Sigmoid colon (tissue), 7 donors: ENCODE results near the gene PDE11A. TPM values are rescaled to one million over a fixed set of nuclear protein-coding genes. Genes with fewer than 3 reads are reported as not detected.
A peak's percentile ranks its signal among the peaks of the same experiment; 100 is the strongest.

ENCODE experiments used
- DNase-seq: peaks from one replicate; pipeline ENCODE4 v3.0.0-alpha.2; 2019
- H3K27ac ChIP-seq, 4 donors: fragments of 200-600 bp; sonication (generic); one replicate each; pipeline ENCODE4 v1.5.1; 2016 to 2019; ENCODE audit warnings: mild to moderate bottlenecking in 1 of 4
- H3K27me3 ChIP-seq, 3 donors: fragments of 200-600 bp; sonication (generic); one replicate each; pipeline ENCODE4 v1.5.1; 2019; ENCODE audit warnings: mild to moderate bottlenecking in 1 of 3
- H3K36me3 ChIP-seq, 4 donors: fragments of 200-600 bp; sonication (generic); one replicate each; pipeline ENCODE4 v1.5.1; 2016 to 2019
- H3K4me1 ChIP-seq, 4 donors: fragments of 200-600 bp; sonication (generic); one replicate each; pipeline ENCODE4 v1.5.1; 2017 to 2019
- H3K4me3 ChIP-seq, 4 donors: fragments of 200-600 bp; sonication (generic); one replicate each; pipeline ENCODE4 v1.5.1; 2017 to 2019; ENCODE audit warnings: mild to moderate bottlenecking in 2 of 4, moderate library complexity in 1 of 4
- H3K9me3 ChIP-seq, 4 donors: fragments of 200-600 bp in 3 of 4; sonication (generic) in 3 of 4; one replicate each; pipeline versions ENCODE4 v1.5.1 to v1.6.1; 2013 to 2019
- CTCF ChIP-seq, 4 experiments: fragments of 450-650 bp in 3 of 4; fragments of 200-600 bp in 1 of 4; IDR thresholded peaks; one replicate each; pipeline ENCODE4 v1.5.1; 2016 to 2019; ENCODE audit warnings: antibody characterized with exemption in 4 of 4, mild to moderate bottlenecking in 3 of 4, moderate library complexity in 2 of 4
- EP300 ChIP-seq, 4 donors: sonication (generic); formaldehyde crosslinking; IDR thresholded peaks; one replicate each; pipeline ENCODE4 v1.6.1; 2017; ENCODE audit warnings: antibody characterized with exemption in 4 of 4
- POLR2A ChIP-seq, 2 donors: fragments of 450-650 bp; IDR thresholded peaks; one replicate each; pipeline ENCODE4 v1.6.1; 2016; ENCODE audit warnings: antibody characterized with exemption in 2 of 2, mild to moderate bottlenecking in 2 of 2, moderate library complexity in 2 of 2
- POLR2AphosphoS5 ChIP-seq, 4 donors: sonication (generic); formaldehyde crosslinking; IDR thresholded peaks; one replicate each; pipeline ENCODE4 v1.6.1; 2017; ENCODE audit warnings: antibody characterized with exemption in 4 of 4
- WGBS, 2 donors: extraction: QIAGEN DNeasy Blood & Tissue Kit; methylation state at CpG; one replicate each; pipeline ENCODE4 v1.1.7; 2013; 5-methylcytosine and 5-hydroxymethylcytosine counted together
- intact Hi-C: fragments of 100-400 bp; cut with DNase I; formaldehyde crosslinking; loops from one replicate; pipeline ENCODE4 v1.15.1; 2023
- polyA plus RNA-seq, 3 donors: library from polyadenylated mRNA; stranded (reverse); fragments of 200-250 nt; gene quantifications; one replicate each; pipeline ENCODE4 v1.2.3, GENCODE V29; 2013
- total RNA-seq, 4 donors: library from RNA; depleted of rRNA; stranded (reverse); fragments of >200 nt; gene quantifications; one replicate each; pipeline ENCODE4 v1.1.0, GENCODE V29; 2016
- donor health status: healthy with polysubstance abuse.
- donor health status: Bipolar disorder and iron deficiency.
- donor health status: healthy.

PDE11A gene
- total and polyA plus RNA-seq, 7 donors: 0.57 to 16.8 (median 4.3) TPM; not detected in 2

- Histone ChIP-seq H3K4me1 (peaks cover 0 to 36% (median 14%) of the 10 kb centered on the region in 4 donors), H3K4me3 (no peak overlapping the region), H3K9me3 (peaks cover 0 to 2% (median 0%) of the 10 kb centered on the region in 4 donors), H3K36me3 (no peaks in the 10 kb centered on the region), H3K27ac (peak overlapping the region in 2 of 4 donors; percentile 26 to 48), H3K27me3 (no peaks in the 10 kb centered on the region)
- TF ChIP-seq POLR2A (IDR thresholded peaks at IDR 0.05) (no peak), CTCF (IDR thresholded peaks at IDR 0.05) (no peak), POLR2AphosphoS5 (IDR thresholded peaks at IDR 0.05) (no peak), EP300 (IDR thresholded peaks at IDR 0.05) (no peak)
- WGBS, 2 donors: 69 to 94% methylated on average over 4 of the region's 4 CpGs
- DNase-seq: no peak
- intact Hi-C loops: no loop called here
These were observed 255.3 kb downstream of the PDE11A start for GRCh38 chr2:177817300-177817699.

GRCh38 chr2:177816766-177817165 lies 255.8 kb downstream of the PDE11A start:
- peak overlapping the region in 2 of 4 donors; percentile 20 to 26 for H3K27ac ChIP-seq
- H3K36me3 ChIP-seq: no peaks in the 10 kb centered on the region
- DNase-seq: no peak
- TF ChIP-seq EP300 (IDR thresholded peaks at IDR 0.05): no peak
- no peak for TF ChIP-seq POLR2AphosphoS5 (IDR thresholded peaks at IDR 0.05)
- no peak for TF ChIP-seq POLR2A (IDR thresholded peaks at IDR 0.05)
- TF ChIP-seq CTCF (IDR thresholded peaks at IDR 0.05): no peak
- no peak overlapping the region for H3K4me3 ChIP-seq
- peaks cover 0 to 2% (median 0%) of the 10 kb centered on the region in 4 donors for H3K9me3 ChIP-seq
- no peaks in the 10 kb centered on the region for H3K27me3 ChIP-seq
- peaks cover 0 to 36% (median 14%) of the 10 kb centered on the region in 4 donors for H3K4me1 ChIP-seq
- intact Hi-C loops: no loop called here

- intact Hi-C loops: no loop called here
- Histone ChIP-seq H3K4me1 (peaks cover 0 to 13% (median 2%) of the 10 kb centered on the region in 4 donors), H3K27ac (no peak overlapping the region), H3K36me3 (no peaks in the 10 kb centered on the region), H3K27me3 (no peaks in the 10 kb centered on the region), H3K9me3 (peaks cover 0 to 2% (median 0%) of the 10 kb centered on the region in 4 donors), H3K4me3 (no peak overlapping the region)
- no peak for DNase-seq
- TF ChIP-seq POLR2AphosphoS5 (IDR thresholded peaks at IDR 0.05) (no peak), EP300 (IDR thresholded peaks at IDR 0.05) (no peak), CTCF (IDR thresholded peaks at IDR 0.05) (no peak), POLR2A (IDR thresholded peaks at IDR 0.05) (no peak)
- WGBS, 2 donors: 90 to 97% methylated on average over 2 of the region's 2 CpGs
These were observed 259.7 kb downstream of the PDE11A start for GRCh38 chr2:177812713-177813396.

- no peaks in the 10 kb centered on the region for H3K27me3 ChIP-seq
- DNase-seq: no peak
- no peak overlapping the region for H3K4me3 ChIP-seq
- no peak overlapping the region for H3K27ac ChIP-seq
- TF ChIP-seq EP300 (IDR thresholded peaks at IDR 0.05) (no peak), CTCF (IDR thresholded peaks at IDR 0.05) (no peak), POLR2AphosphoS5 (IDR thresholded peaks at IDR 0.05) (no peak), POLR2A (IDR thresholded peaks at IDR 0.05) (no peak)
- H3K9me3 ChIP-seq: peaks cover 0 to 2% (median 0%) of the 10 kb centered on the region in 4 donors
- intact Hi-C loops: no loop called here
- H3K4me1 ChIP-seq: no peaks in the 10 kb centered on the region
- no peaks in the 10 kb centered on the region for H3K36me3 ChIP-seq
These were observed 261.7 kb downstream of the PDE11A start for GRCh38 chr2:177810906-177811305.
